Ovary (tissue), 9 donors: ENCODE results near the gene SLC6A9. TPM values are rescaled to one million over a fixed set of nuclear protein-coding genes. Genes with fewer than 3 reads are reported as not detected.

Experiments used
- DNase-seq, 5 donors: peaks; one replicate each; pipeline ENCODE4 v3.0.0-alpha.2; 2019 to 2020
- H3K27ac ChIP-seq, 2 donors: fragments of 200-600 bp; one replicate each; pipeline versions ENCODE4 v1.5.1 to v1.8.0; 2019 to 2022
- H3K27me3 ChIP-seq: fragments of 200-600 bp; one replicate; pipeline ENCODE4 v1.8.0; 2022
- H3K36me3 ChIP-seq: fragments of 200-600 bp; sonication (generic); one replicate; pipeline ENCODE4 v1.5.1; 2019
- H3K4me1 ChIP-seq: one replicate; pipeline ENCODE4 v1.8.1; 2013; ENCODE audit warnings: mild to moderate bottlenecking, moderate library complexity; ENCODE audit not compliant: insufficient read depth
- H3K4me3 ChIP-seq: fragments of 200-600 bp; sonication (generic); one replicate; pipeline ENCODE4 v1.5.1; 2017
- H3K9me3 ChIP-seq, 2 donors: fragments of 200-600 bp in 1 of 2; sonication (generic) in 1 of 2; one replicate each; pipeline versions ENCODE4 v1.5.1 to v1.8.1; 2013 to 2019; ENCODE audit warnings: mild to moderate bottlenecking in 1 of 2, moderate library complexity in 1 of 2
- CTCF ChIP-seq, 3 donors: fragments of 450-650 bp in 2 of 3; fragments of 200-600 bp in 1 of 3; IDR thresholded peaks; one replicate each; pipeline versions ENCODE4 v1.5.1 to v1.8.0; 2016 to 2022; ENCODE audit warnings: antibody characterized with exemption in 3 of 3, mild to moderate bottlenecking in 1 of 3
- EP300 ChIP-seq: sonication (generic); formaldehyde crosslinking; IDR thresholded peaks from one replicate; pipeline ENCODE4 v1.6.1; 2017; ENCODE audit warnings: antibody characterized with exemption
- POLR2A ChIP-seq: fragments of 450-650 bp; IDR thresholded peaks from one replicate; pipeline ENCODE4 v1.6.1; 2017; ENCODE audit warnings: antibody characterized with exemption, mild to moderate bottlenecking, moderate library complexity
- WGBS, 3 donors: extraction: QIAGEN DNeasy Blood & Tissue Kit in 1 of 3; methylation state at CpG; one replicate each; pipeline versions ENCODE4 v1.1.5 to v1.1.7; 2013 to 2017; 5-methylcytosine and 5-hydroxymethylcytosine counted together
- intact Hi-C, 4 donors: fragments of 100-400 bp; cut with DNase I; formaldehyde crosslinking; loops; one replicate each; pipeline versions ENCODE4 v1.11.0 to v1.15.1; 2022 to 2023
- polyA plus RNA-seq, 2 donors: library from polyadenylated mRNA; stranded (reverse); fragments of 200-250 nt in 1 of 2; fragments of 350-450 nt in 1 of 2; fragmentation: Illumina TruSeq in 1 of 2; extraction: RNeasy Lipid Tissue Mini Kit (QIAGEN cat#74804) in 1 of 2; gene quantifications; one replicate each; pipeline ENCODE4 v1.2.3, GENCODE V29; 2013 to 2014
- total RNA-seq, 7 donors: library from RNA; depleted of rRNA in 2 of 7; stranded (reverse); fragments of >200 nt in 2 of 7; fragmentation: NEBNext Ultra II Directional in 3 of 7; extraction: Animal tissue kit (Norgen Biotek cat#: 25700) in 3 of 7; gene quantifications; one replicate each; pipeline versions ENCODE4 v1.1.0 to v1.2.4, GENCODE V29; 2016 to 2023
- donor health status: DM: no; HTN: no; CAD: no; lungs with moderate emphysema.
- donor health status: DM: no; HTN: no; CAD: no.
- donor health status: Bipolar disorder and iron deficiency.
- donor health status: DM: yes; HTN: yes; CAD: no.
- donor health status: DM: no; HTN: no; CAD: no.
- donor health status: DM: yes; HTN: yes; CAD: no.

SLC6A9 gene
- total and polyA plus RNA-seq, 9 donors: 1.1 to 74.1 (median 4.6) TPM

DNA sequence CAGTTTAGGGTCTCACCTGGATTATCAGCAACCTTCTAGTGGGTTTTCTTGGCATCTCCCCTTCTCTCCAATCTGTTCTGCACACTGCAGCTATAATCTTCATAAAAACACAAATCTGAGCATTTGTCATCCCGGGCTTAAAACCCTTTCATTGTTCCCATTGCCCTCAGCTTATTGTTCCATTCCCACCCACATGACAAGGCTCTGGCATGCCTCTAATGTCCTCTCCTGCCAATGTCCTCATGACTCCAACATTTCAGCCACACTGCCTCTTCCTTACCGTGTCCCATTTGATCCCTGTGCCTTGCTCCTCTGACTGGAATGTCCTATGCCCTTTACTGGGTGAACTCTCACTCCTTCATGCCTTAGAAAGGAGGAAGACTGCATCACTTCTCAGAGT, 68.9 kb downstream of the SLC6A9 start:
- no peak for DNase-seq
- TF ChIP-seq CTCF (IDR thresholded peaks at IDR 0.05): no peak
- TF ChIP-seq POLR2A: no peak
- TF ChIP-seq EP300: no peak
- Histone ChIP-seq H3K9me3 (no peaks in the 10 kb centered on the region), H3K27me3 (no peaks in the 10 kb centered on the region), H3K4me1 (no peaks in the 10 kb centered on the region), H3K4me3 (no peak overlapping the region), H3K36me3 (no peaks in the 10 kb centered on the region), H3K27ac (no peak overlapping the region)
- intact Hi-C loops: no loop called here
- 86 to 93% (median 91%) methylated on average over 2 of the region's 2 CpGs for WGBS, 3 donors

GRCh38 chr1:43961692-43962091, 69.6 kb downstream of the SLC6A9 start:
- DNase-seq: no peak
- Histone ChIP-seq H3K4me3 (no peak overlapping the region), H3K27me3 (no peaks in the 10 kb centered on the region), H3K27ac (no peak overlapping the region), H3K36me3 (no peaks in the 10 kb centered on the region), H3K4me1 (no peaks in the 10 kb centered on the region), H3K9me3 (no peaks in the 10 kb centered on the region)
- intact Hi-C loops: no loop called here
- WGBS, 3 donors: 78 to 80% (median 80%) methylated on average over 3 of the region's 3 CpGs
- TF ChIP-seq CTCF (IDR thresholded peaks at IDR 0.05) (no peak), POLR2A (no peak)

GRCh38 chr1:43960798-43961197, 70.5 kb downstream of the SLC6A9 start:
- Histone ChIP-seq H3K36me3 (no peaks in the 10 kb centered on the region), H3K27me3 (no peaks in the 10 kb centered on the region), H3K9me3 (no peaks in the 10 kb centered on the region), H3K4me1 (no peaks in the 10 kb centered on the region), H3K4me3 (no peak overlapping the region), H3K27ac (no peak overlapping the region)
- WGBS, 3 donors: 83 to 89% (median 86%) methylated on average over 8 of the region's 8 CpGs
- TF ChIP-seq EP300 (no peak), CTCF (IDR thresholded peaks at IDR 0.05) (no peak), POLR2A (no peak)
- intact Hi-C loops: no loop called here
- no peak for DNase-seq

- Histone ChIP-seq H3K27ac (no peak overlapping the region), H3K27me3 (no peaks in the 10 kb centered on the region), H3K36me3 (no peaks in the 10 kb centered on the region), H3K4me3 (no peak overlapping the region), H3K4me1 (no peaks in the 10 kb centered on the region), H3K9me3 (no peaks in the 10 kb centered on the region)
- no peak for TF ChIP-seq EP300
- no peak for TF ChIP-seq POLR2A
- no peak for TF ChIP-seq CTCF (IDR thresholded peaks at IDR 0.05)
- intact Hi-C loops: no loop called here
- WGBS, 3 donors: 91 to 95% (median 94%) methylated on average over 9 of the region's 9 CpGs
- DNase-seq: no peak
Measured at GRCh38 chr1:43958351-43959255, 72.7 kb downstream of the SLC6A9 start.
